HepG2 (cell line): ENCODE results near the gene LRRC45. TPM values are rescaled to one million over a fixed set of nuclear protein-coding genes. Genes with fewer than 3 reads are reported as not detected.

ENCODE experiments used
- AKNA ChIP-seq: sonication (generic); formaldehyde crosslinking; IDR thresholded peaks from 2 replicates; pipeline ENCODE4 v1.4.0; 2020; ENCODE audit warnings: missing genetic modification reagents, borderline replicate concordance
- FUBP1 ChIP-seq: sonication (generic); formaldehyde crosslinking; IDR thresholded peaks from 2 replicates; pipeline ENCODE4 v1.5.1; 2020; ENCODE audit warnings: missing genetic modification reagents, mild to moderate bottlenecking, borderline replicate concordance
- GATA4 ChIP-seq: sonication (generic); IDR thresholded peaks from 2 replicates; pipeline ENCODE4 v1.6.1; 2016; ENCODE audit warnings: antibody characterized with exemption, low read depth, borderline replicate concordance
- HNRNPK ChIP-seq: fragments of 200-400 bp; formaldehyde crosslinking; IDR thresholded peaks from 2 replicates; pipeline ENCODE4 v1.6.1; 2018; ENCODE audit warnings: low read length, low read depth, moderate library complexity, mild to moderate bottlenecking; ENCODE audit not compliant: poor library complexity, severe bottlenecking
- KDM5B ChIP-seq: sonication (generic); formaldehyde crosslinking; IDR thresholded peaks from 2 replicates; pipeline ENCODE4 v1.4.0; 2020; ENCODE audit warnings: missing genetic modification reagents, mild to moderate bottlenecking, borderline replicate concordance
- KLF13 ChIP-seq: sonication (generic); formaldehyde crosslinking; IDR thresholded peaks from 2 replicates; pipeline ENCODE4 v1.4.0; 2020; ENCODE audit warnings: mild to moderate bottlenecking, missing genetic modification reagents
- MLX ChIP-seq: IDR thresholded peaks from 2 replicates; pipeline ENCODE4 v1.6.1; 2016
- NFRKB ChIP-seq: fragments of 450-650 bp; IDR thresholded peaks from 2 replicates; pipeline ENCODE4 v1.6.1; 2017
- SKI ChIP-seq: fragments of 450-650 bp; IDR thresholded peaks from one replicate; pipeline ENCODE4 v1.6.1; 2018; ENCODE audit warnings: mild to moderate bottlenecking; ENCODE audit not compliant: partially characterized antibody
- THAP7 ChIP-seq: sonication (generic); formaldehyde crosslinking; IDR thresholded peaks from 2 replicates; pipeline ENCODE4 v1.8.1; 2023; ENCODE audit warnings: mild to moderate bottlenecking, missing genetic modification reagents
- USF2 ChIP-seq, 2 experiments: sonication (generic) in 1 of 2; formaldehyde crosslinking in 1 of 2; IDR thresholded peaks; 2 replicates each; pipeline versions ENCODE4 v1.5.1 to v1.6.1; 2011 to 2020; ENCODE audit warnings: borderline replicate concordance in 1 of 2, low read depth in 1 of 2, low read length in 1 of 2, mild to moderate bottlenecking in 1 of 2, missing genetic modification reagents in 1 of 2, moderate library complexity in 1 of 2
- ZBTB21 ChIP-seq: sonication (generic); formaldehyde crosslinking; IDR thresholded peaks from 2 replicates; pipeline ENCODE4 v1.4.0; 2020; ENCODE audit warnings: missing genetic modification reagents
- ZNF124 ChIP-seq: sonication (generic); formaldehyde crosslinking; IDR thresholded peaks from 2 replicates; pipeline ENCODE4 v1.4.0; 2020; ENCODE audit warnings: missing genetic modification reagents
- ZNF234 ChIP-seq: sonication (generic); formaldehyde crosslinking; conservative IDR thresholded peaks from 2 replicates; pipeline ENCODE4 v1.5.1; 2020; ENCODE audit warnings: mild to moderate bottlenecking, missing genetic modification reagents
- ZNF260 ChIP-seq: sonication (generic); formaldehyde crosslinking; IDR thresholded peaks from 2 replicates; pipeline ENCODE4 v1.4.0; 2020; ENCODE audit warnings: missing genetic modification reagents, low read depth, mild to moderate bottlenecking, borderline replicate concordance
- ZNF296 ChIP-seq: sonication (generic); formaldehyde crosslinking; conservative IDR thresholded peaks from 2 replicates; pipeline ENCODE4 v1.5.0; 2020; ENCODE audit warnings: mild to moderate bottlenecking, missing genetic modification reagents
- ZNF75D ChIP-seq: sonication (generic); formaldehyde crosslinking; IDR thresholded peaks from 2 replicates; pipeline ENCODE4 v1.8.1; 2023; ENCODE audit warnings: missing genetic modification reagents, mild to moderate bottlenecking, borderline replicate concordance
- ZNF83 ChIP-seq: sonication (generic); formaldehyde crosslinking; IDR thresholded peaks from 2 replicates; pipeline ENCODE4 v1.4.0; 2020; ENCODE audit warnings: missing genetic modification reagents, mild to moderate bottlenecking, borderline replicate concordance
- polyA plus RNA-seq, 8 experiments: library from polyadenylated mRNA; depleted of rRNA in 3 of 8; stranded (reverse) in 7 of 8; unstranded in 1 of 8; fragments of >200 nt; fragmentation: Illumina TruSeq in 4 of 8; extraction: Trizol in 4 of 8; gene quantifications; 2 replicates each; pipeline versions ENCODE4 v1.2.1 to v1.2.3, GENCODE V29; 2011 to 2016; ENCODE audit warnings: low read depth in 4 of 8, missing spikeins in 1 of 8, mixed read lengths in 1 of 8; ENCODE audit not compliant: insufficient read depth in 1 of 8
- total RNA-seq, 5 experiments: library from RNA; depleted of rRNA; stranded (reverse); fragments of >200 nt; fragmentation: Illumina TruSeq; extraction: Trizol; gene quantifications; 2 replicates each; pipeline ENCODE4 v1.2.3, GENCODE V29; 2016; ENCODE audit warnings: low read depth in 1 of 5

LRRC45 gene
- total and polyA plus RNA-seq, 2 of the 13 experiments (the other 11 are each of a cell fraction or from before 2014, with no cell fraction given): 11.6 to 48.1 TPM

- TF ChIP-seq MLX (CRISPR knock-in tag) (no peak), ZNF83 (CRISPR knock-in tag) (peak; percentile 15; the same call in 1 of the 2 replicates), GATA4 (no peak), SKI (no peak), ZBTB21 (CRISPR knock-in tag) (no peak), AKNA (CRISPR knock-in tag) (no peak), ZNF234 (CRISPR knock-in tag) (no peak; the same call in 1 of the 2 replicates), USF2 (IDR thresholded peaks at IDR 0.05; ENCODE audit: low read depth, low read length) (no peak), USF2 (CRISPR knock-in tag; IDR thresholded peaks at IDR 0.05; ENCODE audit: borderline replicate concordance) (no peak), ZNF260 (CRISPR knock-in tag) (no peak), THAP7 (CRISPR knock-in tag) (0 out of 2 replicates have a peak, but pooled peaks have one; percentile 14), ZNF296 (CRISPR knock-in tag) (0 out of 2 replicates have a peak, but pooled peaks have one; percentile 69), ZNF124 (no peak), HNRNPK (no peak), KLF13 (no peak), KDM5B (no peak), NFRKB (no peak), ZNF75D (CRISPR knock-in tag) (no peak), FUBP1 (CRISPR knock-in tag) (no peak)
Observed at GRCh38 chr17:82023447-82024241, 539 bp downstream of the LRRC45 start (continued).
